ENCODE data around the gene AMIGO2.
"Not testable (repeated sequence)": the region's sequence is repeated elsewhere in the genome, so short reads cannot be mapped to it uniquely, and the experiment has no call there.

DNA sequence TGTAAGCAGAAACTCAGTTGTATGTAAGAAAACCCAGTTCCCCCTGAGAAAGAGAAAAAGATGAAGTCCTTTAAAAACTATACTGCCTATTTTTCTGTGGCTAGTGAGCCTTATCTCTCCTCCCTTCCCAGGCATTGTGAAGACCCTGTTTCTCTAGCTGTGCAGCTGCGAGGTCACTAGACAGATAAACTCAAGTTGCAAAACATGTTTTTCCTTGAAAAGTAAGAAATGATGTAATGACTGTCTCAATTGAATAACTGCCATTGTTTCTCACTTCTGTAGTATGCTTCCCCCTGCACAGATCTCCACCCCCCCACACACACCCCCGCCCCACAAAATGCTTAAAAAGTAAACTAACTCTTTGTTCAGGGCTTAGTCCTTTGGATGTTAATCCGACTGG lies 23.9 kb downstream of the AMIGO2 start:
- TF ChIP-seq, protein P1, sequence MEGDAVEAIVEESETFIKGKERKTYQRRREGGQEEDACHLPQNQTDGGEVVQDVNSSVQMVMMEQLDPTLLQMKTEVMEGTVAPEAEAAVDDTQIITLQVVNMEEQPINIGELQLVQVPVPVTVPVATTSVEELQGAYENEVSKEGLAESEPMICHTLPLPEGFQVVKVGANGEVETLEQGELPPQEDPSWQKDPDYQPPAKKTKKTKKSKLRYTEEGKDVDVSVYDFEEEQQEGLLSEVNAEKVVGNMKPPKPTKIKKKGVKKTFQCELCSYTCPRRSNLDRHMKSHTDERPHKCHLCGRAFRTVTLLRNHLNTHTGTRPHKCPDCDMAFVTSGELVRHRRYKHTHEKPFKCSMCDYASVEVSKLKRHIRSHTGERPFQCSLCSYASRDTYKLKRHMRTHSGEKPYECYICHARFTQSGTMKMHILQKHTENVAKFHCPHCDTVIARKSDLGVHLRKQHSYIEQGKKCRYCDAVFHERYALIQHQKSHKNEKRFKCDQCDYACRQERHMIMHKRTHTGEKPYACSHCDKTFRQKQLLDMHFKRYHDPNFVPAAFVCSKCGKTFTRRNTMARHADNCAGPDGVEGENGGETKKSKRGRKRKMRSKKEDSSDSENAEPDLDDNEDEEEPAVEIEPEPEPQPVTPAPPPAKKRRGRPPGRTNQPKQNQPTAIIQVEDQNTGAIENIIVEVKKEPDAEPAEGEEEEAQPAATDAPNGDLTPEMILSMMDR (conservative IDR thresholded peaks at IDR 0.05; ENCODE audit: low read depth, low read length): not testable (repeated sequence)
- TF ChIP-seq EZH2phosphoT487 (IDR thresholded peaks at IDR 0.05; ENCODE audit: borderline replicate concordance, low read length); EZH2 (IDR thresholded peaks at IDR 0.05; ENCODE audit: low read length, unreplicated experiment): not testable (repeated sequence)

All from PC-3 (cell line).